A673 (cell line): ENCODE data around the gene CARS1. TPM values are rescaled to one million over a fixed set of nuclear protein-coding genes. Genes with fewer than 3 reads are reported as not detected.

Experiments
- BruUV-seq: library from RNA; stranded (reverse); fragments of 400-500 nt; replicated peaks from 2 replicates; lab custom pipeline; 2021; lab: Mats Ljungman, UMichigan
- CTCF ChIA-PET: fragments of 300-600 bp; sonication (Branson Sonifier 250); formaldehyde crosslinking; loops from one replicate; lab custom pipeline; 2022; ENCODE audit warnings: antibody characterized with exemption; lab: Charles Lee
- POLR2A ChIA-PET: fragments of 300-600 bp; sonication (Branson Sonifier 250); formaldehyde crosslinking; loops from one replicate; lab custom pipeline; 2022; ENCODE audit warnings: antibody characterized with exemption; ENCODE audit not compliant: low non-redundant PET; lab: Charles Lee
- DNase-seq: peaks from one replicate; pipeline ENCODE4 v3.0.0-alpha.2; 2015; ENCODE audit warnings: low spot score
- H3K27ac ChIP-seq: fragments of 200-600 bp; sonication (generic); 2 replicates; pipeline ENCODE4 v1.5.1; 2016; ENCODE audit warnings: mixed run types, low read depth, mild to moderate bottlenecking, mixed read lengths, antibody characterized with exemption, low read length; ENCODE audit not compliant: poor library complexity, severe bottlenecking
- H3K27me3 ChIP-seq: fragments of 200-600 bp; sonication (generic); replicated peaks from 2 replicates; pipeline ENCODE4 v1.6.1; 2017; ENCODE audit warnings: mixed run types, low read depth, mild to moderate bottlenecking, mixed read lengths, antibody characterized with exemption, low read length; ENCODE audit not compliant: insufficient read depth, poor library complexity
- H3K36me3 ChIP-seq: fragments of 200-600 bp; sonication (generic); 2 replicates; pipeline ENCODE4 v1.6.1; 2016; ENCODE audit warnings: mixed run types, mild to moderate bottlenecking, mixed read lengths, antibody characterized with exemption, low read length; ENCODE audit not compliant: insufficient read depth, poor library complexity, severe bottlenecking
- H3K4me1 ChIP-seq: fragments of 200-600 bp; sonication (generic); 2 replicates; pipeline ENCODE4 v1.6.1; 2017; ENCODE audit warnings: mixed run types, mild to moderate bottlenecking, mixed read lengths, antibody characterized with exemption, low read length; ENCODE audit not compliant: insufficient read depth, poor library complexity, severe bottlenecking
- H3K4me3 ChIP-seq: fragments of 200-600 bp; sonication (generic); 2 replicates; pipeline ENCODE4 v1.5.1; 2016; ENCODE audit warnings: low read depth, mixed run types, mild to moderate bottlenecking, mixed read lengths, low read length; ENCODE audit not compliant: poor library complexity, severe bottlenecking
- H3K9me3 ChIP-seq: fragments of 200-600 bp; sonication (generic); 2 replicates; pipeline ENCODE4 v1.6.1; 2016; ENCODE audit warnings: mixed run types, low read depth, mild to moderate bottlenecking, mixed read lengths, antibody characterized with exemption, low read length; ENCODE audit not compliant: poor library complexity, severe bottlenecking
- CTCF ChIP-seq: fragments of 300-800, 200-600 bp; sonication (generic); conservative IDR thresholded peaks from 2 replicates; pipeline ENCODE4 v1.5.1; 2017; ENCODE audit warnings: low read depth, mild to moderate bottlenecking, antibody characterized with exemption, low read length, moderate library complexity, mixed read lengths
- EZH2 ChIP-seq: fragments of 200-600 bp; sonication (generic); IDR thresholded peaks from 2 replicates; pipeline ENCODE4 v1.6.1; 2017; ENCODE audit warnings: borderline replicate concordance, low read depth, mild to moderate bottlenecking, mixed read lengths, antibody characterized with exemption, low read length; ENCODE audit not compliant: poor library complexity, severe bottlenecking
- intact Hi-C: fragments of 100-400 bp; cut with micrococcal nuclease; formaldehyde crosslinking; loops from one replicate; pipeline ENCODE4 v1.10.0; 2022; ENCODE audit not compliant: unreplicated experiment
- total RNA-seq: library from RNA; stranded (reverse); gene quantifications from 2 replicates; pipeline ENCODE4 v1.2.3, GENCODE V29; 2021

CARS1 gene
- total RNA-seq, 1 experiment from 2014 or later: 76.4 TPM

GRCh38 chr11:3080104-3080503, 22.9 kb upstream of the CARS1 start:
- no peak for DNase-seq
- no peak for TF ChIP-seq EZH2
- no peak for TF ChIP-seq CTCF
- intact Hi-C loops: no loop called here
- Histone ChIP-seq H3K27ac (no peak overlapping the region), H3K4me3 (no peak overlapping the region), H3K36me3 (no peaks in the 10 kb centered on the region), H3K9me3 (no peaks in the 10 kb centered on the region), H3K27me3 (no peaks in the 10 kb centered on the region), H3K4me1 (no peaks in the 10 kb centered on the region)
- ChIA-PET CTCF (no interaction called here), POLR2A (no interaction called here)
- no TSS peak for BruUV-seq

- intact Hi-C loops: no loop called here
- H3K9me3 ChIP-seq: no peaks in the 10 kb centered on the region
These were observed 20.7 kb upstream of the CARS1 start for GRCh38 chr11:3077846-3078440.

GRCh38 chr11:3077189-3077836, 20.1 kb upstream of the CARS1 start:
- POLR2A ChIA-PET: no interaction called here
- intact Hi-C loops: no loop called here
- TF ChIP-seq CTCF (no peak), EZH2 (no peak)

More at GRCh38 chr11:3077846-3078440, 20.7 kb upstream of the CARS1 start:
- Histone ChIP-seq H3K36me3 (no peaks in the 10 kb centered on the region), H3K27ac (no peak overlapping the region), H3K27me3 (no peaks in the 10 kb centered on the region), H3K4me3 (no peak overlapping the region), H3K4me1 (peaks cover 6% of the 10 kb centered on the region)
- TF ChIP-seq CTCF: no peak
- no peak for TF ChIP-seq EZH2
- no TSS peak for BruUV-seq
- POLR2A ChIA-PET: no interaction called here
- no peak for DNase-seq
- CTCF ChIA-PET: interaction anchor here (0.6 kb wide), 1 partner anchor 122 kb away, joined by 3 read pairs; no protein-coding TSS in a partner anchor

More at GRCh38 chr11:3077189-3077836, 20.1 kb upstream of the CARS1 start:
- Histone ChIP-seq H3K9me3 (no peaks in the 10 kb centered on the region), H3K4me3 (no peak overlapping the region), H3K27me3 (no peaks in the 10 kb centered on the region), H3K36me3 (no peaks in the 10 kb centered on the region), H3K4me1 (peaks cover 10% of the 10 kb centered on the region), H3K27ac (no peak overlapping the region)
- no peak for DNase-seq
- no TSS peak for BruUV-seq
- CTCF ChIA-PET: no interaction called here
